GM19240 (cell line): ENCODE results near the gene ASB11.

ENCODE experiments used
- DNase-seq: peaks from one replicate; pipeline ENCODE4 v3.0.0; 2011; ENCODE audit warnings: low spot score; ENCODE audit not compliant: insufficient read length

Gene ASB11

GRCh38 chrX:15233416-15234015 is 81.9 kb downstream of the ASB11 start:
- no peak for DNase-seq
